Loucy (cell line): ENCODE results near the gene NSUN2.

ENCODE experiments used
- H2AFZ ChIP-seq: fragments of 200-600 bp; sonication (generic); 2 replicates; pipeline ENCODE4 v1.6.0; 2016; ENCODE audit warnings: antibody characterized with exemption, mild to moderate bottlenecking, low read length, moderate library complexity
- H3F3A ChIP-seq: fragments of 200-600 bp; 2 replicates; pipeline ENCODE4 v1.6.0; 2016; ENCODE audit warnings: antibody characterized with exemption, low read depth, mild to moderate bottlenecking
- H3K27me3 ChIP-seq: fragments of 200-600 bp; sonication (generic); 2 replicates; pipeline ENCODE4 v1.6.1; 2014; ENCODE audit warnings: low read length, mild to moderate bottlenecking; ENCODE audit not compliant: insufficient read depth, poor library complexity, severe bottlenecking
- H3K36me3 ChIP-seq: fragments of 200-600 bp; sonication (generic); 2 replicates; pipeline ENCODE4 v1.6.1; 2016; ENCODE audit warnings: low read length; ENCODE audit not compliant: insufficient read depth
- H3K4me1 ChIP-seq: fragments of 200-600 bp; sonication (generic); 2 replicates; pipeline ENCODE4 v1.5.1; 2014; ENCODE audit warnings: low read length, mild to moderate bottlenecking; ENCODE audit not compliant: insufficient read depth, poor library complexity, severe bottlenecking
- H3K4me2 ChIP-seq: fragments of 200-600 bp; sonication (generic); 2 replicates; pipeline ENCODE4 v1.6.0; 2014; ENCODE audit warnings: antibody characterized with exemption, low read length, low read depth, mild to moderate bottlenecking; ENCODE audit not compliant: poor library complexity, severe bottlenecking
- H3K4me3 ChIP-seq: fragments of 200-600 bp; sonication (generic); 2 replicates; pipeline ENCODE4 v1.5.1; 2014; ENCODE audit warnings: low read length, mild to moderate bottlenecking, mixed read lengths; ENCODE audit not compliant: poor library complexity, severe bottlenecking
- H3K79me2 ChIP-seq: fragments of 200-600 bp; sonication (generic); 2 replicates; pipeline ENCODE4 v1.6.1; 2014; ENCODE audit warnings: low read length; ENCODE audit not compliant: insufficient read depth
- H3K9ac ChIP-seq: fragments of 200-600 bp; sonication (generic); 2 replicates; pipeline ENCODE4 v1.6.0; 2014; ENCODE audit warnings: mild to moderate bottlenecking, low read depth, low read length, moderate library complexity; ENCODE audit not compliant: poor library complexity, severe bottlenecking
- H3K9me2 ChIP-seq: fragments of 200-600 bp; sonication (generic); replicated peaks from 2 replicates; pipeline ENCODE4 v1.6.1; 2016; ENCODE audit warnings: low read depth, low read length, mixed read lengths
- H3K9me3 ChIP-seq: fragments of 200-600 bp; sonication (generic); 2 replicates; pipeline ENCODE4 v1.6.1; 2014; ENCODE audit warnings: mild to moderate bottlenecking, antibody characterized with exemption, low read length, low read depth; ENCODE audit not compliant: insufficient read depth
- H4K20me1 ChIP-seq: fragments of 200-600 bp; sonication (generic); 2 replicates; pipeline ENCODE4 v1.6.0; 2014; ENCODE audit warnings: antibody characterized with exemption, low read length, mild to moderate bottlenecking; ENCODE audit not compliant: insufficient read depth, poor library complexity, severe bottlenecking
- CTCF ChIP-seq: fragments of 200-600 bp; sonication (generic); conservative IDR thresholded peaks from 2 replicates; pipeline ENCODE4 v1.5.1; 2014; ENCODE audit warnings: mild to moderate bottlenecking, antibody characterized with exemption, low read length
- EZH2phosphoT487 ChIP-seq: fragments of 200-600 bp; IDR thresholded peaks from 2 replicates; pipeline ENCODE4 v1.6.1; 2018; ENCODE audit warnings: antibody characterized with exemption, mild to moderate bottlenecking, moderate library complexity, borderline replicate concordance

Gene NSUN2

GRCh38 chr5:6632888-6633468 lies at the start of gene NSUN2, which contains the start of gene SRD5A1:
TSS of gene NSUN2 (minus strand) at chr5:6633044. CDS start at chr5:6632979, 65 bp downstream.
TSS of gene SRD5A1 (plus strand) at chr5:6633440. CDS start at chr5:6633577, 137 bp downstream.
- peaks cover 25% of the 10 kb centered on the region for H3K4me1 ChIP-seq
- peak within 1 kb of the TSS; percentile 83 for H3K9ac ChIP-seq
- no peaks in the 10 kb centered on the region for H3F3A ChIP-seq
- H4K20me1 ChIP-seq: peaks cover 40% of the 10 kb centered on the region
- H3K36me3 ChIP-seq: peaks cover 10% of the 10 kb centered on the region; the same call in 1 of the 2 replicates
- peak within 1 kb of the TSS; percentile 97 for H3K4me3 ChIP-seq
- no peak for TF ChIP-seq EZH2phosphoT487
- no peak for TF ChIP-seq CTCF
- peaks cover 78% of the 10 kb centered on the region for H3K79me2 ChIP-seq
- no peaks in the 10 kb centered on the region for H3K9me2 ChIP-seq
- H3K4me2 ChIP-seq: peak within 1 kb of the TSS; percentile 92
- no peaks in the 10 kb centered on the region for H3K9me3 ChIP-seq
- H2AFZ ChIP-seq: peak within 1 kb of the TSS; percentile 89
- H3K27me3 ChIP-seq: no peaks in the 10 kb centered on the region

GRCh38 chr5:6682239-6682638 lies 49.4 kb upstream of the NSUN2 start:
- H3K79me2 ChIP-seq: no peaks in the 10 kb centered on the region
- no peak overlapping the region for H3K4me2 ChIP-seq
- no peaks in the 10 kb centered on the region; the same call in 1 of the 2 replicates for H3K9me3 ChIP-seq
- no peaks in the 10 kb centered on the region for H3K9me2 ChIP-seq
- no peaks in the 10 kb centered on the region for H4K20me1 ChIP-seq
- no peak overlapping the region for H2AFZ ChIP-seq
- no peaks in the 10 kb centered on the region for H3F3A ChIP-seq
- no peak overlapping the region for H3K9ac ChIP-seq
- H3K27me3 ChIP-seq: no peaks in the 10 kb centered on the region
- no peaks in the 10 kb centered on the region for H3K36me3 ChIP-seq
- H3K4me3 ChIP-seq: no peak overlapping the region
- TF ChIP-seq EZH2phosphoT487: no peak
- TF ChIP-seq CTCF: no peak
- H3K4me1 ChIP-seq: no peaks in the 10 kb centered on the region

- Histone ChIP-seq H4K20me1 (no peaks in the 10 kb centered on the region), H3K36me3 (no peaks in the 10 kb centered on the region), H3K27me3 (no peaks in the 10 kb centered on the region), H2AFZ (no peak overlapping the region), H3K4me2 (no peak overlapping the region), H3K79me2 (no peaks in the 10 kb centered on the region), H3K4me1 (no peaks in the 10 kb centered on the region), H3K9me2 (no peaks in the 10 kb centered on the region), H3F3A (no peaks in the 10 kb centered on the region), H3K9ac (no peak overlapping the region), H3K9me3 (no peaks in the 10 kb centered on the region; the same call in 1 of the 2 replicates), H3K4me3 (no peak overlapping the region)
- no peak for TF ChIP-seq EZH2phosphoT487
- no peak for TF ChIP-seq CTCF
These were observed 48.8 kb upstream of the NSUN2 start for GRCh38 chr5:6681682-6682081.
